NCI-H345 treated with DMSO at 0.1 percent for 48 hours (cell line): Measurements from ENCODE around the gene PPP1R14D.

Experiments
- DNase-seq: peaks from one replicate; lab custom pipeline; 2025; ENCODE audit not compliant: unreplicated experiment; lab: John Stamatoyannopoulos, UW

PPP1R14D gene

DNA sequence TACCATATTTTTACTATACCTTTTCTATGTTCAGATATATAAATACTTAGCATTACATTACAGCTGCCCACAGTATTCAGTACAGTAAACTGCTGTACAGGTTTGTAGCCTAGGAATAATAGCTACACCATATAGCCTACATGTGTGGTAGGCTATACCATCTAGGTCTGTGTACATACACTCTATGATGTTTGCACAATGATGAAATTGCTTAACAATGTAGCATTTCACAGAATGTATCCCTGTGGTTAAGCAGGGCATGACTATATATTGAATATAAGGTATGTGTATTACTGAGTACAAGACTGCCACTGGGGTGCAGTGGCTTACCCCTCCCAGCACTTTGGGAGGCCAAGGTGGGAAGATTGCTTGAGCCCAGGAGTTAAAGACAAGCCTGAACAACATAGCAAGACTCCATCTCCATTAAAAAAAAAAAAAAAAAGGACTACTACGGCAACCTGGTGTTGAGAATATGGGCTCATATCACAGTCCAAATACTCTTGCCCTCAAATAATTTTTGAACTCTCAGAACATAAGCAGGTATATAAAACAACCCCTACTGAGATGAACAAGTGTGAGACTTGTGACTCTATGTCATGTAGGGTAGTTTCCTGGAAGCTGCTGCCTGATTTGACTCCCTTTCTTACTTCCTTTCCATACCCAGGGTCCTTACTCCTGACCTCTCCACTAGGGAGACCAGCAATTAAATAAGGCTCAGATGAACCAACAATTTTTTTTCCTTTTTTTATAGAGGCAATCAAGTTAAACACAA lies 4.8 kb downstream of the PPP1R14D start:
- DNase-seq, result no peak

DNA sequence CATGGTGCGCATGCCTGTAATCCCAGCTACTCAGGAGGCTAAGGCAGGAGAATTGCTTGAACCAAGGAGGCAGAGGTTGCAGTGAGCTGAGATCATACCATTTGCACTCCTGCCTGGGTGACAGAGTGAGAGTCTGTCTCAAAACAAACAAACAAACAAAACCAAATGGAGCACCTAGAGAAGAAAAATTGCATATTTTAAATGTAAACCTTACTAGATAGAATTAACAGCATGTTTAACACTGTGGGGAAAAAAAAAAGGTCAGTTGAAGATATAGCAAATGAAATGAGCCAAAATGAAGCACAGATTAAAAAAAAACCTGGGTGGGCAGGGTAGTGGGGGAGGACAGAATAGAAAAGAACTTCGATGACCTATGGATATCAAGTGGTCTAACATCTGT lies 7.3 kb downstream of the PPP1R14D start:
- no peak for DNase-seq

DNA sequence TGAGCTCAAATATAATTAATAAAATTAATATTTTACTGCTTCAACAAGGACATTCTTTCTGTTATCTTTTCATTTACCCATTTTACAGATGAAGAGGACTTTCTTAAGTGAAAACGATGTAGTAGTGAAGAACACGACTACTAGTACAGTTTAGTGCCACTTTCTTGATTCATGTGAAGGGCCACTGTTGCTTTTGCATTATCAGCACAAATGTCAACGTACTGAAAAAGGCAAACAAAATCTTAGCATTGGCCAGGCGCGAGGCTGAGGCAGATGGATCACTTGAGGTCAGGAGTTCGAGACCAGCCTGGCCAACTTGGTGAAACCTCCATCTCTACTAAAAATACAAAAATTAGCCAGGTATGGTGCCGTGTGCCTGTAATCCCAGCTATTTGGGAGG lies 9.5 kb downstream of the PPP1R14D start:
- no peak for DNase-seq

DNA sequence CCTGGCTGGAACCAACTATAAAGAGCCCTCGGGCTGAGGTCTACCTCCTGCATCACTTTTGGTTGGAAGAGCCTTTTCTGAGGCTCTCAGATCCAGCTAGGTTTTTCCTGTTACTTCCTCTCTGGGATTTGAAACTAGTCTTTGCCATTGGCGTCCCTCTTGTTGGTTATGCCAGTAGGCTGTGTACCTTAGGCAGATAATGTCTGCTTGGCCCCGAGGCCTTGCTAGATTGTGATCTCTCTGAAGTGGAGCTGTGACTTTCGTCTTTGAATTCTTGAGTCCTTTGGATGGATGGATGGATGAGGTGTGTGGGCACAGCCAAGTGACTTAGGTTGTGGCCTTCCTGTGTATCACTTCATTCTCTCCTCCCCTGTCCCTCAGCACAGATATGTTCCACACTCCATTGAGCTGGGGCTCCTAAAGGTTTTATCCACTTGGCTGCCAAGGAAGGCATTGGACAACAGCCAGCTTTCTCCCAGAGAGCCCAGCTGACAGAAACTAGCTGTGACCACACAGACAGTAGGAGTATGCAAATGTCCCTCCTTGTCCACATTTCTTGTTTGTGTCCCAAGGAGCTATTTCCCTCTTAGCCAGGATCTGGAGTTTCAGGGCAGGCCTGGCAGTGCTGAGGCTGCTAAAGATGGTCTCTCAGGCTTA lies 13.3 kb downstream of the PPP1R14D start:
- no peak for DNase-seq

DNA sequence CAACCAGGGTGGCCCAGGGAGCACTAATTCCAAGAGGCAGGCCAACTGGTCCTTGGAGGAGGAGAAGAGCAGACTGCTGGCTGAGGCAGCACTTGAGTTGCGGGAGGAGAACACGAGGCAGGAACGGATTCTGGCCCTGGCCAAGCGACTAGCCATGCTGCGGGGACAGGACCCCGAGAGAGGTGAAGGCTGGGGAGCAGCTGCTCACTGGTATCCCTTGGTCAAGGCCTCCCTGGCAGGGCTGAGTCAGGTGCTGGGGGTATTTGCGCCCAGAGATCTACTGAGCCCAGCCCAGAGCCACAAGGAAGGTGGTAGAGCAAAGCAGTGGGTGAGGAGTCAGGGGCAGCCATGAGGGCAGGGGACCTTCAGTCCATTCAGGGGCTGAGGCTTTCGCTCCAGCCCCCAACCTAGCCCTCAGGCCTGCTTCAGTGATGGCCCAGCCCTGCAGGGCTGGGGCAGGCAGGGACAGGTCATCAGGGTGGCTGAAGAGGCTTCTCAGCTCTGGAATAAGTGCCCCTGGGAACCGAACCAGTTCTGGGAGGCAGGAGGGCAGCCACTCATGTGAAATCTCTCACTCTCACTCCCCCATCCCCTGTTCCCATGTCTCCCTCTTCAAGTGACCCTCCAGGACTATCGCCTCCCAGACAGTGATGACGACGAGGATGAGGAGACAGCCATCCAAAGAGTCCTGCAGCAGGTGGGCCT lies 15.6 kb downstream of the PPP1R14D start:
- no peak for DNase-seq

DNA sequence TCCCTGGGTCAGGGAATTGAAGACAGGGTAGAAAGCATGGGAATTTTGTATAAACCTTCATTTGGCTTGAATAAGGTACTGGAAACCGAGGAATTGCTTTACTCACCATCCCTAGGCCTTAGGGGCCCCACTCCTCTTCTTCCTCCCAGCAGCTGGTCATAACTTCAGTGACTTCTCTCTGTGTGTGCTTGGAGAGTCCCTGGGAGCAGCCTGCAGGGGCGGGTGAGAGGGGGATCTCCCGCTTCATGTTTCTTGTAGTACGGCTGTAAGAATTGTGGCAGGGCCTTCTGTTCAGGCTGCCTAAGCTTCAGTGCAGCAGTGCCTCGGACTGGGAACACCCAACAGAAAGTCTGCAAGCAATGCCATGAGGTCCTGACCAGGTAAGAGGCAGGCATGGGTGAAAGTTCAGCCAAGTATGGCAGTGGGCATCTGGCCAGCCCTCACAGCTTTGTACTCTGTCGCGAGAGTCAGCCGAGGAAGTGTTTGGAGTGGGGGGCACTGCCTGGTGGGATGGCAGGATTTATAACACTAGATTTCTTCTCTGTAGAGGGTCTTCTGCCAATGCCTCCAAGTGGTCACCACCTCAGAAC lies 19.6 kb downstream of the PPP1R14D start:
- no peak for DNase-seq

DNA sequence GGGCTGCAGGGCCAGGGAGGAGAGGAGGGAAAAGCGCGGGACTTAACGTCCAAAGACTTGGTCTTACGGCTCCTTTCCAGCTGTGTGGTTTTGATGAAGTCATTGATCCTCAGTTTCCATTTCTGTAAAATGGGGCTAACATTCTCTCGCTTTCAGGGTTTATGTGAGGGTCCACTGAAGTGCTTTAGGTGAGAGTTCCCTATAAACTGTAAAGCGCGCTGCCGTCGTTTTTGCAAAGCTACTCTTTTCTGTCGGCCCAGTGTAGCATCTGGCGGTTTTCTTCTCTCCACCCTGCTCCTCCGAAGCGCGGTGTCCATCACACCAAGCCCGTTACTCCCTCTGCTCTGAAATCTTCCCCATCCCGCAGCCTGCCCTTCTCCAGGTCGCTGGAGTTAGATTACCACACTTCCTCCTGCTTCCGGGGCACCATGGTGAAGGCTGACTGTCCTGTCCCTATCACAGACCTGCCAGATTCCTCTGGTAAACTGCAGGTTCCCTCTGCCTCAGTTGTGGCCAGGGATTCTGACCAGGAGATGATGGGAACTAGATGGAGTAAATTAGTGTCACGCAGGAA lies 20.5 kb downstream of the PPP1R14D start:
- no peak for DNase-seq

DNA sequence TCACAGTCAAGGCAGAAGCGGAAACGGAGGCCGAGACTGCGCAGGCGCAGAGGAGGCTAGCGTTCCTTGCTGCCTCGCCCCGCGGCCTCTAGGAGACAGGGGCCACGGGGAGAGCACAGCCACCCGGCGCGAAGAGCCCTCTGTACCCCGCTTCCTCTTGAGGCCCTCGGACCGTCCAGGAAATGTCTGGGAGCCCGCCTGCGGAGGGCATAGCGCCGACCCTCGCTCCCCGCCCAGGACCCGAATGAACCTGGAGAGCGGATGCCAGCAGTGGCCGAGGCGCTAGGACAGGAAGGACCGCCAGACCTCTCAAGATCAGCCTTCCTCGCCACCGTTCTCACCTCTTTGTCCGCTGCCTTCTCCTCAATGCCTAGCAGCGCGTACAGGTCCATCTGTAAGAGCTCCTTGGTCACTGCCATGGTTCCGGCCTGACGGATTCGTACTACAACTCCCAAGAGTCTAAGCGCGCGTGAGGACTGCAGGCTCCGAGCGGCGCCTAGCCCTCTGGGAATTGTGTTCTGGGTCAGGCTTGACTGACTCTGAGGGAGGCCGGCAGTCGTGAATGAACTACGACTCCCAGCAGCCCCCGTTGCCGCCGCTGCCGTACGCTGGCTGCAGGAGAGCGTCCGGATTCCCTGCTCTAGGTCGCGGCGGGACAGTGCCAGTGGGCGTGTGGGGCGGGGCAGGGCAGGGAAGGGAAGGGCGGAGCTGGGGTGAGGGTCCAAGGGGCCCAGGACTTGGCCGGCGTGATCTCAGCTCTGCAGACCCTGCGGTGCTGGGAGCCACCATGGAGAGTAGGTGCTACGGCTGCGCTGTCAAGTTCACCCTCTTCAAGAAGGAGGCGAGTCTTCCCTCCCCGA lies 21.2 kb downstream of the PPP1R14D start, which contains the start of the genes DNAJC17 and ZFYVE19:
TSS of gene DNAJC17 (minus strand) at position 446 of the 860 bp plus-strand sequence. CDS start at position 419, 27 bp downstream.
TSS of gene ZFYVE19 (plus strand) at position 62 of the 860 bp plus-strand sequence. CDS start at position 563, 501 bp downstream.
- peak; percentile 86 for DNase-seq

DNA sequence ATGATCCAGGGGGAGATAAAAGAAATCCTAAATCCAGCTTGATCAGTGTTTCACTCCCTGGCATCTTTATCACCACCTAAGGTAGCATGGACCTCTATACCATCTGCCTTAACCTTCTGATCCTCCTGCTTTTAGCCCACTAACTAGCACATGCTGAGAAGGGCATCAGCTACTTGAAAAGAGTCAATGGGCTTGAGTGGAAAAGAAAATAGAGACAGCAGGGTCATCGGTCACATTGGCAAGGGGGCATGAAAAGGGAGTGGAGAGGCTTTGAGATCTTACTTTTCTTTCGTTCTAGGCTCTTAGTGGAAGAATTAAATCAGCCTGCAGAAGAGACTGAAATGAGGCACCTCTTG lies 21.9 kb downstream of the PPP1R14D start:
- DNase-seq, result no peak

DNA sequence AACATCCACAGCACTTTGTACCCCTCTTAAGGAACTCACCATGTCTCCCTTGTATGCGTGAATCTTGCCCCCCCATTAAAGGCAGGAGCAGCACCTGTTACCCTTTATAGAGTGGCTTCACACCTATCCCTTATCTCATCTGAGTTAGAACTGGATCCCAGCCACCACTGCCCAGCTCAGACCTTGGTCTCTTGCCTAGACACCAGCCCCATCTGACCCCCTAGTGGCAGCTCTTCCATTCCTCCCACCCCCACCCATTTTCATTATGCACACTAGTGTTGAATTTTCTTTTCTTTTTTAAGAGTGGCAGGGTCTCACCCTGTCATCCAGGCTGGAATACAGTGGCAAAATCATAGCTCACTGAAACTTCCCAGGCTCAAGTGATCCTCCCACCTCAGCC lies 24.8 kb downstream of the PPP1R14D start:
- no peak for DNase-seq

DNA sequence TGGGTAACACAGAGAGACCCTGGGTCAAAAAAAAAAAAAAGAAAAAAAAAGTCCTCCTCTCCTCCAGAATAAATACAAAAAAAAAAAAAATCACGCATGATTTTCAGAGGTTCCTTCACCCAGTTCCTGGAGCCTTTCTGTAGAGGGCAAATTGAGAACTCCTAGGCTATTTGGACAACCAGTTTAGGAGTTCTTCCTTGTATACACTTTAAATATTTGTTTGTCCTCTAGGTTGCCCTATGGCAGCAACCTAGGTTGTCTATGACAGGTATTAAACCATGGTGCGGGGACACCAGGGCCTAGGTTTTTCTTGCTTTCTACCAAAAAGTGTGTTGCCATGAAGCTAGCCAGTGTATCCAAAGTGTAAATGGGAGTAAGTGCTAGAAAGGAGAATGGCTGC lies 25.4 kb downstream of the PPP1R14D start:
- DNase-seq, result no peak

DNA sequence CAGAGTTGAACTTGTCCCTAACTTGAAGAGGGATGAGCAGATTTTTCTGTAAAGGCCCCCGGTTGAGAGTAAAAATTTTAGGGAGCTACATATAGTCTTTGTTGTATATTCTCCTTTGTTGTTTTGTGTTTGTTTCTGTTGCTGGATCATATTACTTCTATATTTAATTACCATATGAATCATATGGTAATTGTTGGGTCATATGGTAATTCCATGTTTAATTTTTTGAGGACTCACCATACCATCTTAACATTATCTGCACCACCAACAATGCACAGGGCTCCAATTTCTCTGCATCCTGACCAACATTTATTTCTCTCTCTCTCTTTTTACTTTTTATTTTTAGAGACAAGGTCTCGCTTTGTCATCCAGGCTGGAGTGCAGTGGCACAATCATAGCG lies 29.0 kb downstream of the PPP1R14D start:
- DNase-seq, result no peak

DNA sequence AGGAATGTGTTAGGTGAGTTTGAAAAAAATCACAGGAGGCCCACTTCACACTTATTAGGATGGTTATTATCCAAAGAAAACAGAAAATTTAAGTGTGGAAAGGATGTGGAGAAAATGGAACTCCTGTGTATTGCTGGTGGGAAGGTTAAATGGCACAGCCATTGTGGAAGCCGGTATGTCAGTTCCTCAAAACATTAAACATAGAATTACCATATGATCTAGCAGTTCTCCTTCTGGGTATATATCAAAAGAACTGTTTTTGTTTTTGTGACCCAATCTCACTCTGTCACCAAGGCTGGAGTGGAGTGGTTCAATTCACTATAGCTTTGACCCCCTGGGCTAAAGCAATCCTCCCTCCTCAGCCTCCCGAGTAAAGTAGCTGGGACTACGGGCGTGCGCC lies 32.0 kb downstream of the PPP1R14D start:
- no peak for DNase-seq

DNA sequence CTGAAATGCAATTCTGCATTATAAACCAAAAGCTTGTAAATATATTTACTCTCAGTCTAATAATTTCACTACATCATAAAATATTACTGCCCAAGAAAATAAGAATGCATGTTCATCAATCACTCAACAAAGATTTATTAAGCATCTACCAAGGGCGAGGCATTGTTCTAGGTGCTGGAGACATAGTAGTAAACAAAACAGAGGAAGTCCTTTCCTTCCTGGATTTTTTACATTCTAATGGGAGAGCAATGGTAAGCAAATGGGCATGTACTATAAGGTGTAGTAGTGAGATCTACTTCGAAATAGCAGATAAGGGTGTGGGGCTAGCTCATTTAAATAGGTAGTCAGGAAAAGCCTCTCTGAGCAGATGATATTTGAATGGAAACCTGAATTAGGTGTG lies 32.5 kb downstream of the PPP1R14D start:
- no peak for DNase-seq

DNA sequence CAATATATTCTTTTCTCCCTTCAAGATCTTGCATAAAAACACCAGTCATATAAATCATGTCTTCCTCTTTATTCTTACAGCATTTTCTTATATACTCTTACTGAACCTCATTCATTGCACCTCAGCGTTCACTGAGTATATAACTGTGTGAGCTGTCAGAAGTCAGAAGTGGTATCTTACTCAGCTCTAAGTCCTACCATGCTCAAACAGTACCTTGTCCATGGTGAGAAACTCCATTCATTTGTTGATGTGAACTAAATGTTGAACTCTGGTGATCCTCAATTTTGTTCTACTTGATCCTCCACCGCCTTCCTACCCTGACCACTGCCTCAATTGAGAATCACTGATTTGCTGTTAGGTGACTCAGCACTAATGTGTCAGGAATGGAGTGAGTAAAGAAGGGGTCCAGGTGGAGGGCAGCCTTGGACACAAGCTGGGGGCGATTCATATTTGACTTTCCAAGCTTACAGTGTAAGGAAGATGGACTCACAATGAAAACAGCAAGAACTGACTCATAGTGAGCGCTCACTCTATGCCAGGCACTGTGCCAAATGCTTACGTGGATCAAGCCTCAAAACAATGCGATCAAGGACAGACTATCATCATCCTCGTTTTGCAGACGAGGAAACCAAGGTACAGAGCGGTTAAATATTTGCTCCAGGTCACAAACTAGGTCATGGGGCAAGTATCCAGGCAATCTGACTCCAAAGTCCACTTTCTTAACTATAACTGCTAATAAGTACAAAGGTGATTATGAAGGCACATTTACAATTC lies 35.1 kb downstream of the PPP1R14D start:
- DNase-seq, result no peak

DNA sequence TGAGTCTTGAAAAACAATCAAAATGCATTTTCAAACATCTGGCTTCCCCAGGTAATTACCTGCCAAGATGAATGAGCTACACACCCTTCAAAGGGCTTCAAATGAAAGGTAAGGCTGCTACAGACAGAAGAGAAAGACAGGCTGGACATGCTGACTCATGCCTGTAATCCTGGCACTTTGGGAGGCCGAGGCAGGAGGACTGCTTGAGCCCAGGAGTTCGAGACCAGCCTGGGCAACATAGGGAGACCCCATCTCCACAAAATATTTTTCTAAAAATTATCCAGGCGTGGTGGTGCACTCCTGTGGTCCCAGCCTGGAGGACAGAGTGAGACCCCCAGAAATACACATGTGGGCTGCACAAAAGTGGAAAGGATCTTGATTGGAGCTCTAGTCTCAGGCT lies 36.1 kb downstream of the PPP1R14D start:
- no peak for DNase-seq

DNA sequence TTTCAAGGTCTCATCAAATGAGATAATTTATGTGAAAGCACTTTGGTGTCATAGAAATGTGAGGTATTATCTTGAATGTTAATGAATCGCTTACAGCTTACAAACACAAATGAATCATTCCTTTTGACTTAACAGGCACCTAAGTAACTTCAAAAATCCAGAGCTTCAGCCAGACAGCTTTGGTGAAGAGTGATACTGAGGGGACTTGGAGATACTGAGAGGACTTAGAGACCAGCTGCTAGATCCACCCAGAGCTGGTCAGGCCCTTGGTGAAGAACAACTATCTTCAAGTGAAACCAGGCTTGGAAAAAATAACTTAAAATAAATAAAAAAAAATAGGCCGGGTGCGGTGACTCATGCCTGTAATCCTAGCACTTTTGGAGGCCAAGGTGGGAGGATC lies 37.8 kb downstream of the PPP1R14D start:
- no peak for DNase-seq

DNA sequence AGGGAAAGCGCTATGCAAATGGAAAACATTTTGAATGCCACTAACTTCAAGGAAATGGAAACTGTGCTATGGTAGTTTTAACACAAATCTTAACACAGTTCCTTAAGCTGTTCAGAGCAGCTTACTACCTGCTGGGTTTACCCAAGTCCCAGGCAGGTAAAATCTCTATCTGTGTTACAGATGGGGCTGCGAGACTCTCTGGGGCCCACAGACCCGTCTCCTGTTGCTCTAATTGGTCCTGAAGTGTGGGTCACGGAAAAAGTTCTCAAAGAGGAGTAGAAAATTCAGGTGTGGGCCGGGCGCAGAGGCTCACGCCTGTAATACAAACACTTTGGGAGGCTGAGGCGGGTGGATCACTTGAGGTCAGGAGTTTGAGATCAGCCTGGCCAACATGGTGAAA lies 38.5 kb downstream of the PPP1R14D start:
- no peak for DNase-seq

DNA sequence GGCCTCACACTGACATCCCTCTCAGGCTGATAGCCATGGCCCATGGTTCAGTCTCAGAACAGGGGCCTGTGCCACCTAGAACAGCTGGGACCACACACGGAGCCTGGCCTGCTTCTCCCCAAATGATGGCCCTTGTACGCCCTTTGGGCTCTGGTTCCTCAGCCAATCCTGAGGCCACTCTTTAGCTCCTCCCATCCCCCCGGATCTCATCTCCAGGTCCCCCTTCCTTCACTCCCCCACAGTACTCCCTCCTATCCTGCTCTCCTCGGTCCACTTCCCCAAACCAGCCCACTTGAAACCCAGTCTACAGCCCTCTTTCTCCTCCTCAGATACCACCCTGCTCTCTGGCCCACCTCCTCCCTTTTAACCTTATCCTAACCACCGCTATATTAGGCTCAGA lies 39.4 kb downstream of the PPP1R14D start:
- DNase-seq, result no peak

DNA sequence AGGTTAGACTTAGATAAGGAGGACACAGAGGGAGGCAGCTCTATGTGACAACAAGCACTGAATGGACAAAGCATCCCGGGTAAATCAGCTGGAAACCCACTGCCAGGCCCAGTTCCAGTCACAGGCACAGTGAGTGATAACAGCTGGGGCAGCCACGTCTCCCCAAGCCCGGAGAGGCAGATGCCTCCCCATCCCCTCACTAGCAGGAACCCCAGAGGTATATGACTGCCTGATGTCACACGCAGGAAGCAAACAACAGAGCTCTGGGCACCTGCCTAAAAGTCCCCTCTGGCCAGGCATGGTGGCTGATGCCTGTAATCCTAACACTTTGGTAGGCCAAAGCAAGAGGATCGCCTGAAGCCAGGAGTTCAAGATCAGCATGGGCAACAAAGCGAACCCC lies 40.5 kb downstream of the PPP1R14D start:
- DNase-seq, result peak; percentile 83
